ENCODE measurements around the gene OSER1.

The OSER1 gene

DNA sequence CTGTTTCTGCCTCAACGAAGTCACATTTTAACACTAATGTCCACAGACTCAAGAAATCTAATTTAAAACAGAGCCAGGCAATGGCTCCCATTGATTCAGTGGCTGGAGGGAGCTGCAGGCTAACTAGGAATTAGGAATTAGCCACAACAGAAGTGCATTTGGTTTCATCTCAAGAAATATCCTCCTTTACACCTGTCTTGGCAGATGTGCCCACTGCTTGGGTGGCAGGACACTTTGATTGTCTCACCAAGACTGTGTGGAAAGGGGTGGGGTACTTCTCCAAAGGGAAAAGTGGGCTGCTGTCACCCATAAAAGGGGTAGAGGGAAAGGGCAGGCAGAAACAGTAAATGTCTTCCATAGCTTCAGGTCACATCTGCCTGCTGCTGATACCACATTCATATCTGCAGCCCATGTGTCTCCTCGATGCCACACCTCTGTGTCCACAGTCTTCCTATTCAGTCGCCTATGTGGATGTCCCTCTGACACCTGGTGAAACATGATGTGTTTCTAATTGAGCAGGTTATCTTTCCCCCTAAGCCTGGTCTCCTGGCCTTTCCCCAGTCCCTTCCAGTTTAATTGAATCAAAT is 10.9 kb upstream of the OSER1 start:
- H3K27ac ChIP-seq (ENCODE audit: low read depth, low read length): no peak overlapping the region
- no peak overlapping the region for H3K4me3 ChIP-seq (ENCODE audit: low read depth, low read length)
- no peak overlapping the region for H3K4ac ChIP-seq (ENCODE audit: low read depth, low read length)
- H3K4me1 ChIP-seq (ENCODE audit: control insufficient read depth in 1 of 2, insufficient read depth in 2 of 2, low read length in 2 of 2): no peaks in the 10 kb centered on the region
- no peak overlapping the region for H4K12ac ChIP-seq (ENCODE audit: low read depth, low read length)
- no peak overlapping the region for H2AK5ac ChIP-seq (ENCODE audit: low read length)
- no peaks in the 10 kb centered on the region for H3K79me2 ChIP-seq (ENCODE audit: control insufficient read depth, insufficient read depth, low read length, poor library complexity)
- H3K9ac ChIP-seq (ENCODE audit: low read length): no peak overlapping the region
- no peaks in the 10 kb centered on the region for H3K36me3 ChIP-seq (ENCODE audit: control insufficient read depth in 1 of 2, insufficient read depth in 2 of 2, low read length in 2 of 2)
- no peak overlapping the region for H3K14ac ChIP-seq (ENCODE audit: low read length)
- no peak for DNase-seq
- H3K9me3 ChIP-seq (ENCODE audit: insufficient read depth, low read depth, low read length): no peaks in the 10 kb centered on the region
- no peaks in the 10 kb centered on the region for H3K79me1 ChIP-seq (ENCODE audit: low read length)
- no peak overlapping the region for H2AFZ ChIP-seq (ENCODE audit: insufficient read depth, low read length, poor library complexity)
- no peak overlapping the region for H3K23ac ChIP-seq (ENCODE audit: low read length)
- no peak overlapping the region for H4K91ac ChIP-seq (ENCODE audit: low read depth, low read length)
- WGBS (ENCODE audit: extremely low coverage, insufficient coverage, insufficient read length): no CpG with 5 or more reads among the region's 3 CpGs
- no peak overlapping the region for H2BK12ac ChIP-seq (ENCODE audit: low read length)
- H3K27me3 ChIP-seq (ENCODE audit: insufficient read depth, low read length): no peaks in the 10 kb centered on the region
- no peak overlapping the region for H2BK120ac ChIP-seq (ENCODE audit: insufficient read depth, low read length, poor library complexity)
- H2BK5ac ChIP-seq (ENCODE audit: low read depth, low read length, poor library complexity): no peak overlapping the region
- no peak overlapping the region for H3K18ac ChIP-seq (ENCODE audit: low read length)
- H3K4me2 ChIP-seq (ENCODE audit: low read length): no peak overlapping the region
- no peak overlapping the region for H4K8ac ChIP-seq (ENCODE audit: low read depth, low read length)

GRCh38 chr20:44219791-44220190 is 9.2 kb upstream of the OSER1 start:
- peak in 1 of 2 donors; percentile 21 for DNase-seq
- H3K27ac ChIP-seq (ENCODE audit: low read depth, low read length): no peak overlapping the region

GRCh38 chr20:44219170-44219730 is 8.7 kb upstream of the OSER1 start:
- Histone ChIP-seq H3K79me2 (ENCODE audit: control insufficient read depth, insufficient read depth, low read length, poor library complexity) (no peaks in the 10 kb centered on the region), H4K12ac (ENCODE audit: low read depth, low read length) (no peak overlapping the region), H3K4me1 (ENCODE audit: control insufficient read depth in 1 of 2, insufficient read depth in 2 of 2, low read length in 2 of 2) (no peaks in the 10 kb centered on the region), H3K23ac (ENCODE audit: low read length) (no peak overlapping the region), H2AFZ (ENCODE audit: insufficient read depth, low read length, poor library complexity) (no peak overlapping the region), H3K4me2 (ENCODE audit: low read length) (no peak overlapping the region), H3K79me1 (ENCODE audit: low read length) (no peaks in the 10 kb centered on the region), H2AK5ac (ENCODE audit: low read length) (no peak overlapping the region), H3K4ac (ENCODE audit: low read depth, low read length) (no peak overlapping the region), H4K91ac (ENCODE audit: low read depth, low read length) (no peak overlapping the region), H4K8ac (ENCODE audit: low read depth, low read length) (no peak overlapping the region), H3K27me3 (ENCODE audit: insufficient read depth, low read length) (no peaks in the 10 kb centered on the region), H2BK120ac (ENCODE audit: insufficient read depth, low read length, poor library complexity) (no peak overlapping the region), H3K18ac (ENCODE audit: low read length) (no peak overlapping the region), H3K14ac (ENCODE audit: low read length) (no peak overlapping the region), H3K4me3 (ENCODE audit: low read depth, low read length) (no peak overlapping the region), H3K9me3 (ENCODE audit: insufficient read depth, low read depth, low read length) (no peaks in the 10 kb centered on the region), H2BK12ac (ENCODE audit: low read length) (no peak overlapping the region), H3K27ac (ENCODE audit: low read depth, low read length) (peak overlapping the region; percentile 5), H3K9ac (ENCODE audit: low read length) (no peak overlapping the region), H3K36me3 (ENCODE audit: control insufficient read depth in 1 of 2, insufficient read depth in 2 of 2, low read length in 2 of 2) (no peaks in the 10 kb centered on the region), H2BK5ac (ENCODE audit: low read depth, low read length, poor library complexity) (no peak overlapping the region)
- whole genome bisulfite sequencing (ENCODE audit: extremely low coverage, insufficient coverage, insufficient read length): no CpG with 5 or more reads among the region's 5 CpGs
- no peak for DNase-seq

More at GRCh38 chr20:44219791-44220190, 9.2 kb upstream of the OSER1 start:
- Histone ChIP-seq H4K8ac (ENCODE audit: low read depth, low read length) (no peak overlapping the region), H3K27me3 (ENCODE audit: insufficient read depth, low read length) (no peaks in the 10 kb centered on the region), H3K4me2 (ENCODE audit: low read length) (no peak overlapping the region), H4K12ac (ENCODE audit: low read depth, low read length) (no peak overlapping the region), H3K9me3 (ENCODE audit: insufficient read depth, low read depth, low read length) (no peaks in the 10 kb centered on the region), H3K23ac (ENCODE audit: low read length) (no peak overlapping the region), H2BK12ac (ENCODE audit: low read length) (no peak overlapping the region), H3K4me3 (ENCODE audit: low read depth, low read length) (no peak overlapping the region), H3K79me2 (ENCODE audit: control insufficient read depth, insufficient read depth, low read length, poor library complexity) (no peaks in the 10 kb centered on the region), H3K4ac (ENCODE audit: low read depth, low read length) (no peak overlapping the region), H3K4me1 (ENCODE audit: control insufficient read depth in 1 of 2, insufficient read depth in 2 of 2, low read length in 2 of 2) (no peaks in the 10 kb centered on the region), H3K9ac (ENCODE audit: low read length) (no peak overlapping the region), H3K79me1 (ENCODE audit: low read length) (no peaks in the 10 kb centered on the region), H4K91ac (ENCODE audit: low read depth, low read length) (no peak overlapping the region), H2BK120ac (ENCODE audit: insufficient read depth, low read length, poor library complexity) (no peak overlapping the region), H2BK5ac (ENCODE audit: low read depth, low read length, poor library complexity) (no peak overlapping the region), H2AFZ (ENCODE audit: insufficient read depth, low read length, poor library complexity) (no peak overlapping the region), H2AK5ac (ENCODE audit: low read length) (no peak overlapping the region), H3K18ac (ENCODE audit: low read length) (no peak overlapping the region), H3K14ac (ENCODE audit: low read length) (no peak overlapping the region), H3K36me3 (ENCODE audit: control insufficient read depth in 1 of 2, insufficient read depth in 2 of 2, low read length in 2 of 2) (no peaks in the 10 kb centered on the region)
- whole genome bisulfite sequencing (ENCODE audit: extremely low coverage, insufficient coverage, insufficient read length): no CpG with 5 or more reads among the region's 6 CpGs

- Histone ChIP-seq H3K79me1 (ENCODE audit: low read length) (no peaks in the 10 kb centered on the region), H3K14ac (ENCODE audit: low read length) (no peak overlapping the region), H3K4ac (ENCODE audit: low read depth, low read length) (no peak overlapping the region)
Observed at GRCh38 chr20:44218446-44218845, 7.9 kb upstream of the OSER1 start.

More at GRCh38 chr20:44218446-44218845, 7.9 kb upstream of the OSER1 start:
- H3K79me2 ChIP-seq (ENCODE audit: control insufficient read depth, insufficient read depth, low read length, poor library complexity): no peaks in the 10 kb centered on the region
- no peak overlapping the region for H3K27ac ChIP-seq (ENCODE audit: low read depth, low read length)
- H4K8ac ChIP-seq (ENCODE audit: low read depth, low read length): no peak overlapping the region
- H2BK12ac ChIP-seq (ENCODE audit: low read length): no peak overlapping the region
- no peaks in the 10 kb centered on the region for H3K4me1 ChIP-seq (ENCODE audit: control insufficient read depth in 1 of 2, insufficient read depth in 2 of 2, low read length in 2 of 2)
- H3K4me2 ChIP-seq (ENCODE audit: low read length): no peak overlapping the region
- H4K91ac ChIP-seq (ENCODE audit: low read depth, low read length): no peak overlapping the region
- WGBS (ENCODE audit: extremely low coverage, insufficient coverage, insufficient read length): no CpG with 5 or more reads among the region's 4 CpGs
- no peak overlapping the region for H3K18ac ChIP-seq (ENCODE audit: low read length)
- no peaks in the 10 kb centered on the region for H3K27me3 ChIP-seq (ENCODE audit: insufficient read depth, low read length)
- H3K36me3 ChIP-seq (ENCODE audit: control insufficient read depth in 1 of 2, insufficient read depth in 2 of 2, low read length in 2 of 2): no peaks in the 10 kb centered on the region
- no peak overlapping the region for H2BK120ac ChIP-seq (ENCODE audit: insufficient read depth, low read length, poor library complexity)
- H4K12ac ChIP-seq (ENCODE audit: low read depth, low read length): no peak overlapping the region
- no peaks in the 10 kb centered on the region for H3K9me3 ChIP-seq (ENCODE audit: insufficient read depth, low read depth, low read length)
- H3K9ac ChIP-seq (ENCODE audit: low read length): no peak overlapping the region
- H3K23ac ChIP-seq (ENCODE audit: low read length): no peak overlapping the region
- H2BK5ac ChIP-seq (ENCODE audit: low read depth, low read length, poor library complexity): no peak overlapping the region
- no peak overlapping the region for H2AK5ac ChIP-seq (ENCODE audit: low read length)
- DNase-seq: no peak
- H3K4me3 ChIP-seq (ENCODE audit: low read depth, low read length): no peak overlapping the region
- H2AFZ ChIP-seq (ENCODE audit: insufficient read depth, low read length, poor library complexity): no peak overlapping the region

Measured in trophoblast cell (in vitro differentiated cells and primary cell).